NOMO-1 (cell line): ENCODE results near the gene PPM1G.

ENCODE experiments used
- DNase-seq, 2 experiments: peaks; one replicate each; lab custom pipeline; 2025; ENCODE audit not compliant: unreplicated experiment in 2 of 2; lab: John Stamatoyannopoulos, UW

PPM1G gene

GRCh38 chr2:27420996-27421395 is 11.6 kb upstream of the PPM1G start:
- no peak for DNase-seq

- no peak for DNase-seq
Observed at GRCh38 chr2:27416151-27416550, 6.8 kb upstream of the PPM1G start.

GRCh38 chr2:27412419-27413152 is 3.2 kb upstream of the PPM1G start:
- DNase-seq, result no peak

- DNase-seq, result peak; percentile 25 to 51
Observed at GRCh38 chr2:27408601-27409320, 630 bp downstream of the PPM1G start.

GRCh38 chr2:27407798-27408491 is 1.4 kb downstream of the PPM1G start:
- DNase-seq, result no peak

- no peak for DNase-seq
Observed at GRCh38 chr2:27400348-27401135, 8.8 kb downstream of the PPM1G start.

- no peak for DNase-seq
Observed at GRCh38 chr2:27398962-27399361, 10.4 kb downstream of the PPM1G start.

- no peak for DNase-seq
Observed at GRCh38 chr2:27393225-27393624, 16.2 kb downstream of the PPM1G start.

GRCh38 chr2:27390822-27391679 is 18.3 kb downstream of the PPM1G start:
- no peak for DNase-seq

- DNase-seq, result no peak
Observed at GRCh38 chr2:27381577-27382181, 27.7 kb downstream of the PPM1G start.

- peak; percentile 89 to 90 for DNase-seq
Observed at GRCh38 chr2:27380626-27381545, 28.5 kb downstream of the PPM1G start, which contains the start of gene ZNF513. Gene ZNF513, minus strand, starts transcription at chr2:27380734. Its CDS starts 208 bp downstream, at chr2:27380526.

GRCh38 chr2:27379836-27380625 is 29.4 kb downstream of the PPM1G start:
- peak; percentile 50 to 82 for DNase-seq

GRCh38 chr2:27379383-27379835 is 30.0 kb downstream of the PPM1G start:
- peak in 1 of 2 experiments; percentile 28 for DNase-seq

GRCh38 chr2:27378809-27379290 is 30.5 kb downstream of the PPM1G start:
- no peak for DNase-seq

- DNase-seq, result no peak
Observed at GRCh38 chr2:27378096-27378808, 31.1 kb downstream of the PPM1G start.

GRCh38 chr2:27377618-27378095 is 31.7 kb downstream of the PPM1G start:
- no peak for DNase-seq
